HepG2 (cell line): ENCODE measurements around the gene PTPRM. TPM values are rescaled to one million over a fixed set of nuclear protein-coding genes. Genes with fewer than 3 reads are reported as not detected.

ENCODE experiments used
- ATAC-seq: fragments of 200-7000 bp; cut with Tn5 transposase; 3 replicates; pipeline ENCODE4 v1.9.1; 2020; ENCODE audit warnings: mild to moderate bottlenecking, moderate library complexity
- BruUV-seq: library from RNA; stranded (reverse); fragments of 400-500 nt; replicated peaks from 2 replicates; lab custom pipeline; 2021; lab: Mats Ljungman, UMichigan
- CTCF ChIA-PET: fragments of 300-600 bp; formaldehyde crosslinking; extraction: SDS; loops from one replicate; lab custom pipeline; 2021; ENCODE audit warnings: low total read pairs, inconsistent platforms, low intra/inter-chr PET ratio; lab: Yijun Ruan, JAX
- POLR2A ChIA-PET: fragments of 350-600 bp; sonication (Branson Sonifier 250); formaldehyde crosslinking; loops from one replicate; lab custom pipeline; 2020; ENCODE audit warnings: antibody characterized with exemption, inconsistent platforms; lab: Yijun Ruan, JAX
- DNase-seq: peaks from one replicate; pipeline ENCODE4 v3.0.0-alpha.2; 2015; ENCODE audit warnings: low spot score
- FAIRE-seq: peaks from 3 replicates; lab custom pipeline; 2011; peaks lifted over from hg19 to GRCh38; lab: Jason Lieb, UNC
- H2AFZ ChIP-seq: one replicate; pipeline ENCODE4 v1.6.1; 2011; ENCODE audit warnings: low read length, inconsistent platforms
- H3K27ac ChIP-seq: fragments of 300-600 bp; 3 replicates; pipeline ENCODE4 v1.8.0; 2011; ENCODE audit warnings: mixed run types, mild to moderate bottlenecking, mixed read lengths, low read length, inconsistent platforms; ENCODE audit not compliant: insufficient read depth; ENCODE audit errors: extremely low read length
- H3K27me3 ChIP-seq, 2 experiments: fragments of 200-600 bp in 1 of 2; 2 replicates in 1 of 2; 3 replicates in 1 of 2; pipeline versions ENCODE4 v1.6.0 to v1.8.0; 2011; ENCODE audit warnings: low read length in 2 of 2, mild to moderate bottlenecking in 2 of 2, moderate library complexity in 2 of 2, inconsistent platforms in 1 of 2; ENCODE audit not compliant: insufficient read depth in 2 of 2, control insufficient read depth in 1 of 2
- H3K36me3 ChIP-seq, 2 experiments: fragments of 200-600 bp in 1 of 2; replicated peaks in 1 of 2; 2 replicates in 1 of 2; 3 replicates in 1 of 2; pipeline versions ENCODE4 v1.5.1 to v1.8.0; 2011; ENCODE audit warnings: low read length in 2 of 2, inconsistent platforms in 1 of 2; ENCODE audit not compliant: insufficient read depth in 2 of 2, control insufficient read depth in 1 of 2
- H3K4me1 ChIP-seq: 2 replicates; pipeline ENCODE4 v1.5.1; 2012; ENCODE audit warnings: low read length, inconsistent platforms; ENCODE audit not compliant: insufficient read depth
- H3K4me2 ChIP-seq: 2 replicates; pipeline ENCODE4 v1.6.0; 2011; ENCODE audit warnings: low read depth, low read length, inconsistent platforms
- H3K4me3 ChIP-seq, 3 experiments: fragments of 200-600 bp in 1 of 3; sonication (generic), shearing (Covaris generic) in 1 of 3; replicated peaks in 1 of 3; 2 replicates each; pipeline ENCODE4 v1.5.1; 2011 to 2016; ENCODE audit warnings: low read length in 3 of 3, inconsistent platforms in 2 of 3, low read depth in 2 of 3, mild to moderate bottlenecking in 2 of 3, control low read depth in 1 of 3, mixed read lengths in 1 of 3; ENCODE audit not compliant: insufficient read depth in 1 of 3
- H3K79me2 ChIP-seq: one replicate; pipeline ENCODE4 v1.6.1; 2011; ENCODE audit warnings: low read length, inconsistent platforms; ENCODE audit not compliant: insufficient read depth
- H3K9ac ChIP-seq: 2 replicates; pipeline ENCODE4 v1.6.0; 2011; ENCODE audit warnings: mild to moderate bottlenecking, low read depth, low read length, inconsistent platforms; ENCODE audit not compliant: insufficient read depth
- H3K9me3 ChIP-seq: 2 replicates; pipeline ENCODE4 v1.5.1; 2012; ENCODE audit warnings: mild to moderate bottlenecking, low read length
- H4K20me1 ChIP-seq: 2 replicates; pipeline ENCODE4 v1.6.0; 2011; ENCODE audit warnings: inconsistent platforms, mild to moderate bottlenecking, low read length, moderate library complexity; ENCODE audit not compliant: insufficient read depth
- EZH2 ChIP-seq: conservative IDR thresholded peaks from 2 replicates; pipeline ENCODE4 v1.6.1; 2012; ENCODE audit warnings: mild to moderate bottlenecking, low read depth, low read length, moderate library complexity
- FIP1L1 ChIP-seq: fragments of 200-400 bp; formaldehyde crosslinking; IDR thresholded peaks from 2 replicates; pipeline ENCODE4 v1.6.1; 2018; ENCODE audit warnings: low read depth, mild to moderate bottlenecking, low read length, moderate library complexity, borderline replicate concordance; ENCODE audit not compliant: insufficient read depth
- HNF4G ChIP-seq, 2 experiments: sonication (generic) in 1 of 2; formaldehyde crosslinking in 1 of 2; IDR thresholded peaks; 2 replicates each; pipeline versions ENCODE4 v1.4.0 to v1.6.1; 2011 to 2020; ENCODE audit warnings: borderline replicate concordance in 2 of 2, low read depth in 2 of 2, mild to moderate bottlenecking in 2 of 2, low read length in 1 of 2, missing genetic modification reagents in 1 of 2, moderate library complexity in 1 of 2
- HNRNPUL1 ChIP-seq: fragments of 200-400 bp; formaldehyde crosslinking; IDR thresholded peaks from 2 replicates; pipeline ENCODE4 v1.6.1; 2017; ENCODE audit warnings: low read depth, mild to moderate bottlenecking, low read length, moderate library complexity
- JUNB ChIP-seq: sonication (generic); formaldehyde crosslinking; IDR thresholded peaks from 2 replicates; pipeline ENCODE4 v1.8.0; 2022; ENCODE audit warnings: missing genetic modification reagents, mild to moderate bottlenecking, borderline replicate concordance
- SALL2 ChIP-seq: sonication (generic); formaldehyde crosslinking; IDR thresholded peaks from 2 replicates; pipeline ENCODE4 v1.8.1; 2023; ENCODE audit warnings: mild to moderate bottlenecking, missing genetic modification reagents, inconsistent platforms
- SETDB1 ChIP-seq: sonication (generic); formaldehyde crosslinking; IDR thresholded peaks from 2 replicates; pipeline ENCODE4 v1.5.1; 2020; ENCODE audit warnings: missing genetic modification reagents, mild to moderate bottlenecking, borderline replicate concordance
- ZBTB38 ChIP-seq: sonication (generic); formaldehyde crosslinking; IDR thresholded peaks from 2 replicates; pipeline ENCODE4 v1.5.1; 2020; ENCODE audit warnings: mild to moderate bottlenecking, missing genetic modification reagents
- ZNF746 ChIP-seq: sonication (generic); formaldehyde crosslinking; IDR thresholded peaks from 2 replicates; pipeline ENCODE4 v1.8.0; 2022; ENCODE audit warnings: mild to moderate bottlenecking, missing genetic modification reagents
- ZNF761 ChIP-seq: sonication (generic); formaldehyde crosslinking; conservative IDR thresholded peaks from 2 replicates; pipeline ENCODE4 v1.4.0; 2020; ENCODE audit warnings: mild to moderate bottlenecking, missing genetic modification reagents
- ZZZ3 ChIP-seq: sonication (generic); formaldehyde crosslinking; IDR thresholded peaks from 2 replicates; pipeline ENCODE4 v1.4.0; 2020; ENCODE audit warnings: missing genetic modification reagents, mild to moderate bottlenecking, borderline replicate concordance
- WGBS: methylation state at CpG from one replicate; pipeline ENCODE4 v1.1.6; 2017; ENCODE audit warnings: low lambda C conversion rate; 5-methylcytosine and 5-hydroxymethylcytosine counted together
- in situ Hi-C: cut with HindIII; loops from 2 replicates; pipeline ENCODE4 v1.10.0; 2017; ENCODE audit warnings: low pct_unique_long_range_greater_than_20kb; ENCODE audit not compliant: extremely low pct_ligation_motif_present
- intact Hi-C: fragments of 100-400 bp; cut with micrococcal nuclease; formaldehyde crosslinking; loops from one replicate; pipeline ENCODE4 v1.10.0; 2022; ENCODE audit not compliant: unreplicated experiment
- polyA plus RNA-seq, 8 experiments: library from polyadenylated mRNA; depleted of rRNA in 3 of 8; stranded (reverse) in 7 of 8; unstranded in 1 of 8; fragments of >200 nt; fragmentation: Illumina TruSeq in 4 of 8; extraction: Trizol in 4 of 8; gene quantifications; 2 replicates each; pipeline versions ENCODE4 v1.2.1 to v1.2.3, GENCODE V29; 2011 to 2016; ENCODE audit warnings: low read depth in 4 of 8, missing spikeins in 1 of 8, mixed read lengths in 1 of 8; ENCODE audit not compliant: insufficient read depth in 1 of 8
- total RNA-seq, 5 experiments: library from RNA; depleted of rRNA; stranded (reverse); fragments of >200 nt; fragmentation: Illumina TruSeq; extraction: Trizol; gene quantifications; 2 replicates each; pipeline ENCODE4 v1.2.3, GENCODE V29; 2016; ENCODE audit warnings: low read depth in 1 of 5
- TF ChIP-seq, protein P1 (sequence below): sonication (generic); formaldehyde crosslinking; IDR thresholded peaks from 2 replicates; pipeline ENCODE4 v1.4.0; 2020; ENCODE audit warnings: missing genetic modification reagents
- TF ChIP-seq, protein P2 (sequence below): sonication (generic); formaldehyde crosslinking; IDR thresholded peaks from 2 replicates; pipeline ENCODE4 v1.5.0; 2020; ENCODE audit warnings: missing genetic modification reagents
- TF ChIP-seq, protein P3 (sequence below): sonication (generic); formaldehyde crosslinking; IDR thresholded peaks from 2 replicates; pipeline ENCODE4 v1.5.0; 2020; ENCODE audit warnings: missing genetic modification reagents

The PTPRM gene
- total and polyA plus RNA-seq, 2 of the 13 experiments (the other 11 are each of a cell fraction or from before 2014, with no cell fraction given), result 12.6 to 108 TPM

DNA sequence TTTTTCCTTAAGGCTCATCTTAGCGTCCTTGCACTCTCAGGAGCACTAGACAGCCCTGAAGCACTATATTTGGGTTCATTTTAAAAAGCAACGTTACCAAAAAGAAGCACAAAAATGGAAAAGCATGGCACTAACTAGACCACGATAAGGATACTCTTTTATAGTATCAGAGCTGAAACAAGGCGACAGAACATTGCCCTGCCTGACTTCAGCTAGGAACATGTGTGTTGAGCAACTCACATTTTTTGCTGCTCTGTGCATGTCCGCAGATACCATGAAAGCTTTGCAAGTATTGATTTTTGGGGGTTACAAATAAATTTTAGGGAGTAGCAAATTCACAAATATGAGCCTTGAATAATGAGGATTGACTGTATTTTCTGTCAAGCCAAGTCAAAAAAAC is 332.0 kb downstream of the PTPRM start:
- Histone ChIP-seq H3K4me1 (no peaks in the 10 kb centered on the region), H3K79me2 (no peaks in the 10 kb centered on the region), H3K9me3 (no peaks in the 10 kb centered on the region), H2AFZ (no peak overlapping the region), H3K4me3 (no peak overlapping the region), H3K27me3 (no peaks in the 10 kb centered on the region), H3K27ac (no peak overlapping the region), H4K20me1 (no peaks in the 10 kb centered on the region), H3K4me2 (no peak overlapping the region), H3K36me3 (0 out of 5 replicates have a peak, but pooled peaks cover 0 to 3% of the 10 kb centered on the region in 2 experiments), H3K9ac (no peak overlapping the region)
- BruUV-seq, result no TSS peak
- TF ChIP-seq SALL2 (CRISPR knock-in tag) (no peak), HNF4G (IDR thresholded peaks at IDR 0.05; ENCODE audit: borderline replicate concordance, low read depth, low read length) (no peak), HNF4G (CRISPR knock-in tag; IDR thresholded peaks at IDR 0.05; ENCODE audit: borderline replicate concordance, low read depth) (no peak), ZNF761 (CRISPR knock-in tag) (no peak), JUNB (no peak), EZH2 (no peak), SETDB1 (CRISPR knock-in tag) (no peak), HNRNPUL1 (no peak), FIP1L1 (no peak), ZZZ3 (no peak), ZBTB38 (CRISPR knock-in tag) (no peak), ZNF746 (no peak)
- TF ChIP-seq, protein P1, sequence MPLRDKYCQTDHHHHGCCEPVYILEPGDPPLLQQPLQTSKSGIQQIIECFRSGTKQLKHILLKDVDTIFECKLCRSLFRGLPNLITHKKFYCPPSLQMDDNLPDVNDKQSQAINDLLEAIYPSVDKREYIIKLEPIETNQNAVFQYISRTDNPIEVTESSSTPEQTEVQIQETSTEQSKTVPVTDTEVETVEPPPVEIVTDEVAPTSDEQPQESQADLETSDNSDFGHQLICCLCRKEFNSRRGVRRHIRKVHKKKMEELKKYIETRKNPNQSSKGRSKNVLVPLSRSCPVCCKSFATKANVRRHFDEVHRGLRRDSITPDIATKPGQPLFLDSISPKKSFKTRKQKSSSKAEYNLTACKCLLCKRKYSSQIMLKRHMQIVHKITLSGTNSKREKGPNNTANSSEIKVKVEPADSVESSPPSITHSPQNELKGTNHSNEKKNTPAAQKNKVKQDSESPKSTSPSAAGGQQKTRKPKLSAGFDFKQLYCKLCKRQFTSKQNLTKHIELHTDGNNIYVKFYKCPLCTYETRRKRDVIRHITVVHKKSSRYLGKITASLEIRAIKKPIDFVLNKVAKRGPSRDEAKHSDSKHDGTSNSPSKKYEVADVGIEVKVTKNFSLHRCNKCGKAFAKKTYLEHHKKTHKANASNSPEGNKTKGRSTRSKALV (CRISPR knock-in tag), result no peak
- TF ChIP-seq, protein P2, sequence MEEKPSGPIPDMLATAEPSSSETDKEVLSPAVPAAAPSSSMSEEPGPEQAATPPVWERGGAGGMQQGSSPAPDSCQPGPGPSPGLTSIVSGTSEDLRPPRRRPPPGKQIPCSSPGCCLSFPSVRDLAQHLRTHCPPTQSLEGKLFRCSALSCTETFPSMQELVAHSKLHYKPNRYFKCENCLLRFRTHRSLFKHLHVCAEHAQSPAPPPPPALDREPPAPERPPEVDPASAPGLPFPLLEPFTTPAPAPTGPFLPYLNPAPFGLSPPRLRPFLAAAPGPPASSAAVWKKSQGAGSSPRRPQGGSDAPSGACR, result no peak
- TF ChIP-seq, protein P3, sequence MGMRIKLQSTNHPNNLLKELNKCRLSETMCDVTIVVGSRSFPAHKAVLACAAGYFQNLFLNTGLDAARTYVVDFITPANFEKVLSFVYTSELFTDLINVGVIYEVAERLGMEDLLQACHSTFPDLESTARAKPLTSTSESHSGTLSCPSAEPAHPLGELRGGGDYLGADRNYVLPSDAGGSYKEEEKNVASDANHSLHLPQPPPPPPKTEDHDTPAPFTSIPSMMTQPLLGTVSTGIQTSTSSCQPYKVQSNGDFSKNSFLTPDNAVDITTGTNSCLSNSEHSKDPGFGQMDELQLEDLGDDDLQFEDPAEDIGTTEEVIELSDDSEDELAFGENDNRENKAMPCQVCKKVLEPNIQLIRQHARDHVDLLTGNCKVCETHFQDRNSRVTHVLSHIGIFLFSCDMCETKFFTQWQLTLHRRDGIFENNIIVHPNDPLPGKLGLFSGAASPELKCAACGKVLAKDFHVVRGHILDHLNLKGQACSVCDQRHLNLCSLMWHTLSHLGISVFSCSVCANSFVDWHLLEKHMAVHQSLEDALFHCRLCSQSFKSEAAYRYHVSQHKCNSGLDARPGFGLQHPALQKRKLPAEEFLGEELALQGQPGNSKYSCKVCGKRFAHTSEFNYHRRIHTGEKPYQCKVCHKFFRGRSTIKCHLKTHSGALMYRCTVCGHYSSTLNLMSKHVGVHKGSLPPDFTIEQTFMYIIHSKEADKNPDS (CRISPR knock-in tag), result no peak
- ATAC-seq, result no peak
- WGBS, result 93% methylated on average over 5 of the region's 5 CpGs
- intact Hi-C loops, result loop anchor here (10.0 kb wide), 1 partner anchor 64 kb away; no protein-coding TSS in a partner anchor
- POLR2A ChIA-PET, result no interaction called here
- in situ Hi-C loops, result no loop called here
- CTCF ChIA-PET, result no interaction called here
- no peak for DNase-seq
- FAIRE-seq, result no peak
